CD14-positive monocyte (primary cell): ENCODE data around the gene SECTM1. TPM values are rescaled to one million over a fixed set of nuclear protein-coding genes. Genes with fewer than 3 reads are reported as not detected.

Experiments
- DNase-seq, 3 donors: peaks; one replicate each; pipeline ENCODE4 v3.0.0-alpha.2; 2011 to 2022
- H2AFZ ChIP-seq: 2 replicates; pipeline ENCODE4 v1.6.0; 2012; ENCODE audit warnings: mild to moderate bottlenecking, low read depth, low read length, inconsistent platforms; ENCODE audit not compliant: insufficient read depth, poor library complexity, severe bottlenecking
- H3K27ac ChIP-seq, 2 donors: 1 replicate in 1 of 2; 2 replicates in 1 of 2; pipeline ENCODE4 v1.5.1; 2012 to 2013; ENCODE audit warnings: low read length in 2 of 2, control low read depth in 1 of 2, inconsistent platforms in 1 of 2, low read depth in 1 of 2, mild to moderate bottlenecking in 1 of 2
- H3K27me3 ChIP-seq, 2 donors: one replicate each; pipeline versions ENCODE4 v1.6.0 to v1.6.1; 2011 to 2013; ENCODE audit warnings: low read length in 2 of 2; ENCODE audit not compliant: control insufficient read depth in 2 of 2, insufficient read depth in 2 of 2
- H3K36me3 ChIP-seq, 2 donors: replicated peaks in 1 of 2; 1 replicate in 1 of 2; 2 replicates in 1 of 2; pipeline versions ENCODE4 v1.5.1 to v1.6.1; 2012 to 2013; ENCODE audit warnings: low read length in 2 of 2, control low read depth in 1 of 2, inconsistent platforms in 1 of 2, mild to moderate bottlenecking in 1 of 2; ENCODE audit not compliant: insufficient read depth in 2 of 2, control insufficient read depth in 1 of 2
- H3K4me1 ChIP-seq, 2 donors: 1 replicate in 1 of 2; 2 replicates in 1 of 2; pipeline versions ENCODE4 v1.5.1 to v1.6.1; 2012 to 2013; ENCODE audit warnings: low read length in 2 of 2, control low read depth in 1 of 2, inconsistent platforms in 1 of 2, mild to moderate bottlenecking in 1 of 2, moderate library complexity in 1 of 2; ENCODE audit not compliant: insufficient read depth in 2 of 2, control insufficient read depth in 1 of 2
- H3K4me2 ChIP-seq: replicated peaks from 2 replicates; pipeline ENCODE3; 2012; ENCODE audit warnings: low read length, moderate library complexity, mild to moderate bottlenecking; ENCODE audit not compliant: poor library complexity, severe bottlenecking; ENCODE audit errors: extremely low read depth
- H3K4me3 ChIP-seq, 3 experiments: fragments of 200-600 bp in 1 of 3; sonication (generic) in 1 of 3; replicated peaks in 1 of 3; 1 replicate in 2 of 3; 2 replicates in 1 of 3; pipeline ENCODE4 v1.5.1; 2011 to 2013; ENCODE audit warnings: low read length in 3 of 3, mild to moderate bottlenecking in 3 of 3, control low read depth in 2 of 3, low read depth in 2 of 3, inconsistent platforms in 1 of 3, moderate library complexity in 1 of 3
- H3K79me2 ChIP-seq: 2 replicates; pipeline ENCODE4 v1.6.0; 2012; ENCODE audit warnings: mild to moderate bottlenecking, control low read depth, inconsistent platforms, low read length, moderate library complexity; ENCODE audit not compliant: insufficient read depth
- H3K9ac ChIP-seq: 2 replicates; pipeline ENCODE4 v1.6.0; 2017; ENCODE audit warnings: low read length, mild to moderate bottlenecking; ENCODE audit not compliant: insufficient read depth, poor library complexity, severe bottlenecking
- H3K9me3 ChIP-seq, 2 donors: replicated peaks in 1 of 2; 1 replicate in 1 of 2; 2 replicates in 1 of 2; pipeline versions ENCODE4 v1.5.1 to v1.6.1; 2012 to 2013; ENCODE audit warnings: low read length in 2 of 2, control low read depth in 1 of 2; ENCODE audit not compliant: control insufficient read depth in 1 of 2, insufficient read depth in 1 of 2
- H4K20me1 ChIP-seq: 2 replicates; pipeline ENCODE4 v1.6.0; 2012; ENCODE audit warnings: mild to moderate bottlenecking, low read length, control low read depth, moderate library complexity; ENCODE audit not compliant: insufficient read depth
- H3K27ac Mint-ChIP-seq, 7 donors: one replicate each; pipeline ENCODE4 v1.8.0; 2020; ENCODE audit warnings: mild to moderate bottlenecking in 7 of 7, mixed read lengths in 7 of 7, moderate library complexity in 6 of 7, inconsistent platforms in 2 of 7
- H3K27me3 Mint-ChIP-seq, 3 donors: one replicate each; pipeline ENCODE4 v1.8.0; 2021 to 2022; ENCODE audit warnings: low read depth in 3 of 3, mild to moderate bottlenecking in 3 of 3, mixed read lengths in 3 of 3, moderate library complexity in 3 of 3, inconsistent platforms in 1 of 3
- H3K36me3 Mint-ChIP-seq, 2 donors: one replicate each; pipeline ENCODE4 v1.8.0; 2020; ENCODE audit warnings: mixed read lengths in 2 of 2, inconsistent platforms in 1 of 2, mild to moderate bottlenecking in 1 of 2
- H3K4me1 Mint-ChIP-seq: one replicate; pipeline ENCODE4 v1.8.0; 2020; ENCODE audit warnings: mild to moderate bottlenecking, mixed read lengths
- H3K4me3 Mint-ChIP-seq, 2 donors: one replicate each; pipeline ENCODE4 v1.8.0; 2020; ENCODE audit warnings: mild to moderate bottlenecking in 2 of 2, mixed read lengths in 2 of 2, moderate library complexity in 1 of 2
- H3K9me3 Mint-ChIP-seq, 7 donors: one replicate each; pipeline ENCODE4 v1.8.0; 2020 to 2022; ENCODE audit warnings: mixed read lengths in 7 of 7, mild to moderate bottlenecking in 6 of 7, moderate library complexity in 6 of 7, inconsistent platforms in 2 of 7
- WGBS: methylation state at CpG from one replicate; pipeline ENCODE4 v1.1.5; 2013; ENCODE audit warnings: missing lambda C conversion rate; ENCODE audit not compliant: insufficient coverage; 5-methylcytosine and 5-hydroxymethylcytosine counted together
- intact Hi-C, 2 donors: fragments of 100-400 bp; cut with micrococcal nuclease; formaldehyde crosslinking; loops; one replicate each; pipeline versions ENCODE4 v1.15.0 to v1.15.1; 2023
- polyA plus RNA-seq, 3 donors: library from polyadenylated mRNA; depleted of rRNA in 1 of 3; unstranded in 2 of 3; stranded (reverse) in 1 of 3; fragments of 300-500 nt in 2 of 3; fragments of >200 nt in 1 of 3; fragmentation: Illumina TruSeq in 2 of 3; gene quantifications; 1 replicate in 2 of 3; 2 replicates in 1 of 3; pipeline ENCODE4 v1.2.3, GENCODE V29; 2012 to 2021
- TF ChIP-seq, protein P1 (sequence below): fragments of 200-600 bp; IDR thresholded peaks from one replicate; pipeline ENCODE4 v1.8.0; 2022; ENCODE audit warnings: antibody characterized with exemption, mild to moderate bottlenecking

SECTM1 gene
- polyA plus RNA-seq, 3 donors, result 136 to 209 (median 188) TPM

DNA sequence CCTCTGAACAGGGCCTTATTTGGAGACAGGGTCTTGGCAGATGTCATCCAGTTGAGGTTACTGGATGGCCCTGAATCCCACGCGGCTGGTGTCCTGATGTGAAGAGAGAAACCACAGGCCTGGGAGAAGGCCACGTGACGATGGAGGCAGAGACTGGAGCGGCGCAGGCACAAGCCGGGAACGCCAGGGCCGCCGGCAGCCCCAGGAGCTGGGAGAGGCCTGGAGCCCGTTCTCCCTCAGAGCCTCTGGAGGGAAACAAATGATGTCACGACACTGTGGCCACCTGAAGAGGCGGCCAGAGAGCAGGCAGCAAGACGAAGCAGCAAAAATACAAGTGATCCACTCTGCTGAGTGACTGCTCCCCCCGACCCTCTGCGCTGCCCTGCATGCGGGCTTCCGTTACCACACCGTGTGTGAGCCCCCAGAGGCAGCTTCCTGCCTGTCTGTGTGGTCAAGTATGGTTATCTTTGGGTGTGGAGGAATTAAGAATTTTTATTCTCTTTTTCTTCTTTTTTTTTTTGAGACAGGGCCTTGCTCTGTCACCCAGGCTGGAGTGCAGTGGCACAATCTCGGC, 27.8 kb downstream of the SECTM1 start:
- intact Hi-C loops, result no loop called here
- no peak overlapping the region for H2AFZ ChIP-seq
- H3K9me3 ChIP-seq, result no peaks in the 10 kb centered on the region
- peaks cover 0 to 4% of the 10 kb centered on the region in 2 donors for H3K4me1 ChIP-seq
- no peak overlapping the region for H3K27ac ChIP-seq
- H3K4me3 Mint-ChIP-seq, result peak overlapping the region in 1 of 2 donors; percentile 71
- no peak overlapping the region for H3K27ac Mint-ChIP-seq
- no peak overlapping the region for H3K4me3 ChIP-seq
- no peaks in the 10 kb centered on the region for H3K79me2 ChIP-seq
- H3K4me2 ChIP-seq, result no peak overlapping the region
- no peaks in the 10 kb centered on the region for H4K20me1 ChIP-seq
- H3K36me3 ChIP-seq, result no peaks in the 10 kb centered on the region
- DNase-seq, result no peak
- H3K36me3 Mint-ChIP-seq, result no peaks in the 10 kb centered on the region
- 18% methylated on average over 15 of the region's 20 CpGs for WGBS
- peaks cover 5 to 40% of the 10 kb centered on the region in 2 donors for H3K27me3 ChIP-seq
- H3K4me1 Mint-ChIP-seq, result peaks cover 14% of the 10 kb centered on the region
- H3K9ac ChIP-seq, result no peak overlapping the region
- TF ChIP-seq, protein P1, sequence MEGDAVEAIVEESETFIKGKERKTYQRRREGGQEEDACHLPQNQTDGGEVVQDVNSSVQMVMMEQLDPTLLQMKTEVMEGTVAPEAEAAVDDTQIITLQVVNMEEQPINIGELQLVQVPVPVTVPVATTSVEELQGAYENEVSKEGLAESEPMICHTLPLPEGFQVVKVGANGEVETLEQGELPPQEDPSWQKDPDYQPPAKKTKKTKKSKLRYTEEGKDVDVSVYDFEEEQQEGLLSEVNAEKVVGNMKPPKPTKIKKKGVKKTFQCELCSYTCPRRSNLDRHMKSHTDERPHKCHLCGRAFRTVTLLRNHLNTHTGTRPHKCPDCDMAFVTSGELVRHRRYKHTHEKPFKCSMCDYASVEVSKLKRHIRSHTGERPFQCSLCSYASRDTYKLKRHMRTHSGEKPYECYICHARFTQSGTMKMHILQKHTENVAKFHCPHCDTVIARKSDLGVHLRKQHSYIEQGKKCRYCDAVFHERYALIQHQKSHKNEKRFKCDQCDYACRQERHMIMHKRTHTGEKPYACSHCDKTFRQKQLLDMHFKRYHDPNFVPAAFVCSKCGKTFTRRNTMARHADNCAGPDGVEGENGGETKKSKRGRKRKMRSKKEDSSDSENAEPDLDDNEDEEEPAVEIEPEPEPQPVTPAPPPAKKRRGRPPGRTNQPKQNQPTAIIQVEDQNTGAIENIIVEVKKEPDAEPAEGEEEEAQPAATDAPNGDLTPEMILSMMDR, result no peak
- peaks cover 43 to 68% (median 52%) of the 10 kb centered on the region in 3 donors for H3K27me3 Mint-ChIP-seq
- H3K9me3 Mint-ChIP-seq, result peaks cover 0 to 5% (median 2%) of the 10 kb centered on the region in 7 donors

GRCh38 chr17:82304826-82305726, 28.5 kb downstream of the SECTM1 start:
- Mint-ChIP-seq H3K4me3 (peak overlapping the region in 1 of 2 donors; percentile 71), H3K9me3 (peaks cover 0 to 5% (median 2%) of the 10 kb centered on the region in 7 donors), H3K36me3 (no peaks in the 10 kb centered on the region), H3K27ac (no peak overlapping the region), H3K27me3 (peaks cover 42 to 69% (median 52%) of the 10 kb centered on the region in 3 donors), H3K4me1 (peaks cover 17% of the 10 kb centered on the region)
- Histone ChIP-seq H4K20me1 (no peaks in the 10 kb centered on the region), H3K4me2 (no peak overlapping the region), H2AFZ (no peak overlapping the region), H3K79me2 (no peaks in the 10 kb centered on the region), H3K4me3 (no peak overlapping the region), H3K36me3 (no peaks in the 10 kb centered on the region), H3K27ac (no peak overlapping the region), H3K9ac (no peak overlapping the region), H3K9me3 (no peaks in the 10 kb centered on the region), H3K27me3 (peaks cover 5 to 40% of the 10 kb centered on the region in 2 donors), H3K4me1 (peaks cover 0 to 7% of the 10 kb centered on the region in 2 donors)
- TF ChIP-seq, protein P1, result no peak
- 84% methylated on average over 17 of the region's 23 CpGs for WGBS
- intact Hi-C loops, result no loop called here
- DNase-seq, result no peak
